IMR-90 (cell line): ENCODE results near the gene RTN1. TPM values are rescaled to one million over a fixed set of nuclear protein-coding genes. Genes with fewer than 3 reads are reported as not detected.

Experiments
- ATAC-seq: fragments of 200-7000 bp; cut with Tn5 transposase; 2 replicates; pipeline ENCODE4 v1.9.1; 2020; ENCODE audit warnings: low read depth, mild to moderate bottlenecking, moderate library complexity
- BruUV-seq: library from RNA; stranded (reverse); fragments of 400-500 nt; replicated peaks from 2 replicates; lab custom pipeline; 2021; lab: Mats Ljungman, UMichigan
- CTCF ChIA-PET: fragments of 300-600 bp; formaldehyde crosslinking; extraction: SDS; loops from one replicate; lab custom pipeline; 2021; ENCODE audit warnings: antibody characterized with exemption; lab: Yijun Ruan, JAX
- POLR2A ChIA-PET: fragments of 300-600 bp; sonication (Branson Sonifier 250); formaldehyde crosslinking; loops from one replicate; lab custom pipeline; 2022; ENCODE audit warnings: antibody characterized with exemption; ENCODE audit not compliant: unreplicated experiment; lab: Charles Lee
- DNase-seq: peaks from one replicate; pipeline ENCODE4 v3.0.0; 2013
- H2AFZ ChIP-seq: replicated peaks from 2 replicates; pipeline ENCODE3; 2013; ENCODE audit warnings: low read length, mild to moderate bottlenecking; ENCODE audit not compliant: poor library complexity
- H2AK5ac ChIP-seq: 2 replicates; pipeline ENCODE4 v1.6.1; 2013; ENCODE audit warnings: low read depth, low read length, inconsistent platforms
- H2AK9ac ChIP-seq: replicated peaks from 2 replicates; pipeline ENCODE3; 2013; ENCODE audit warnings: mild to moderate bottlenecking, low read depth, low read length, moderate library complexity; ENCODE audit not compliant: poor library complexity
- H2BK120ac ChIP-seq: 2 replicates; pipeline ENCODE4 v1.6.1; 2013; ENCODE audit warnings: low read depth, low read length, inconsistent platforms
- H2BK15ac ChIP-seq: 3 replicates; pipeline ENCODE4 v1.6.1; 2013; ENCODE audit warnings: low read depth, low read length, inconsistent platforms
- H2BK20ac ChIP-seq: 2 replicates; pipeline ENCODE4 v1.6.1; 2013; ENCODE audit warnings: low read depth, mild to moderate bottlenecking, inconsistent platforms, low read length, moderate library complexity
- H2BK5ac ChIP-seq: 2 replicates; pipeline ENCODE4 v1.6.1; 2013; ENCODE audit warnings: mild to moderate bottlenecking, low read depth, low read length, inconsistent platforms; ENCODE audit not compliant: poor library complexity, severe bottlenecking
- H3K14ac ChIP-seq: replicated peaks from 2 replicates; pipeline ENCODE4 v1.6.1; 2013; ENCODE audit warnings: low read depth, low read length, inconsistent platforms
- H3K18ac ChIP-seq: 2 replicates; pipeline ENCODE4 v1.6.1; 2013; ENCODE audit warnings: low read depth, low read length, control low read depth
- H3K23ac ChIP-seq: 2 replicates; pipeline ENCODE4 v1.6.1; 2013; ENCODE audit warnings: low read depth, low read length, inconsistent platforms
- H3K27ac ChIP-seq: 2 replicates; pipeline ENCODE4 v1.5.1; 2013; ENCODE audit warnings: mild to moderate bottlenecking, control low read depth, low read length; ENCODE audit not compliant: insufficient read depth
- H3K27me3 ChIP-seq: 2 replicates; pipeline ENCODE4 v1.6.1; 2013; ENCODE audit warnings: low read length; ENCODE audit not compliant: control insufficient read depth, insufficient read depth
- H3K36me3 ChIP-seq: 2 replicates; pipeline ENCODE4 v1.6.1; 2013; ENCODE audit warnings: low read length, mixed read lengths; ENCODE audit not compliant: control insufficient read depth, insufficient read depth
- H3K4ac ChIP-seq: 2 replicates; pipeline ENCODE4 v1.6.1; 2013; ENCODE audit warnings: low read depth, low read length, inconsistent platforms
- H3K4me1 ChIP-seq: 2 replicates; pipeline ENCODE4 v1.6.1; 2013; ENCODE audit warnings: low read length, mixed read lengths; ENCODE audit not compliant: control insufficient read depth, insufficient read depth
- H3K4me2 ChIP-seq: 2 replicates; pipeline ENCODE4 v1.6.1; 2013; ENCODE audit warnings: low read depth, mild to moderate bottlenecking, control low read depth, low read length, moderate library complexity
- H3K4me3 ChIP-seq: 2 replicates; pipeline ENCODE4 v1.5.1; 2013; ENCODE audit warnings: low read depth, mild to moderate bottlenecking, control low read depth, low read length, moderate library complexity; ENCODE audit not compliant: insufficient read depth
- H3K56ac ChIP-seq: 2 replicates; pipeline ENCODE4 v1.6.1; 2013; ENCODE audit warnings: low read length, inconsistent platforms; ENCODE audit not compliant: insufficient read depth; ENCODE audit errors: extremely low read depth
- H3K79me1 ChIP-seq, 2 experiments: 2 replicates each; pipeline ENCODE4 v1.6.1; 2013; ENCODE audit warnings: low read length in 2 of 2, inconsistent platforms in 1 of 2, low read depth in 1 of 2
- H3K9ac ChIP-seq: 2 replicates; pipeline ENCODE4 v1.6.1; 2013; ENCODE audit warnings: low read depth, low read length, control low read depth
- H3K9me1 ChIP-seq: 2 replicates; pipeline ENCODE4 v1.6.1; 2013; ENCODE audit warnings: low read length, inconsistent platforms; ENCODE audit not compliant: insufficient read depth
- H3K9me3 ChIP-seq: 2 replicates; pipeline ENCODE4 v1.6.1; 2013; ENCODE audit warnings: low read length; ENCODE audit not compliant: control insufficient read depth, insufficient read depth
- H4K20me1 ChIP-seq: 2 replicates; pipeline ENCODE4 v1.6.1; 2013; ENCODE audit warnings: low read length, inconsistent platforms; ENCODE audit not compliant: insufficient read depth
- H4K5ac ChIP-seq: 2 replicates; pipeline ENCODE4 v1.6.1; 2013; ENCODE audit warnings: mild to moderate bottlenecking, low read depth, low read length, control low read depth
- H4K8ac ChIP-seq, 2 experiments: 2 replicates each; pipeline ENCODE4 v1.6.1; 2013; ENCODE audit warnings: low read depth in 2 of 2, low read length in 2 of 2, control low read depth in 1 of 2, inconsistent platforms in 1 of 2
- H4K91ac ChIP-seq: 2 replicates; pipeline ENCODE4 v1.6.1; 2013; ENCODE audit warnings: low read depth, low read length, inconsistent platforms; ENCODE audit not compliant: insufficient read depth
- RFX5 ChIP-seq: IDR thresholded peaks from 2 replicates; pipeline ENCODE4 v1.8.0; 2012; ENCODE audit warnings: low read depth, mild to moderate bottlenecking, low read length, moderate library complexity
- WGBS, 2 experiments: methylation state at CpG; one replicate each; pipeline versions ENCODE4 v1.1.5 to v1.1.7; 2013; ENCODE audit warnings: missing lambda C conversion rate in 2 of 2; ENCODE audit not compliant: insufficient read length in 1 of 2; ENCODE audit errors: extremely low coverage in 2 of 2; 5-methylcytosine and 5-hydroxymethylcytosine counted together
- dilution Hi-C: fragments of 300-500 bp; cut with HindIII; formaldehyde crosslinking; loops from one replicate; pipeline ENCODE4 v1.14.3; 2018; ENCODE audit warnings: low sequenced_read_pairs; ENCODE audit not compliant: unreplicated experiment
- in situ Hi-C: fragments of 300-500 bp; cut with MboI; formaldehyde crosslinking; loops from 3 replicates; pipeline ENCODE4 v1.14.3; 2019; ENCODE audit warnings: low sequenced_read_pairs, inconsistent platforms, mixed read lengths
- intact Hi-C: fragments of 100-400 bp; cut with micrococcal nuclease; formaldehyde crosslinking; loops from 2 replicates; pipeline ENCODE4 v1.10.0; 2022
- polyA plus RNA-seq, 3 experiments: library from polyadenylated mRNA; depleted of rRNA; stranded (reverse); fragments of >200 nt; gene quantifications; 2 replicates each; pipeline ENCODE4 v1.2.3, GENCODE V29; 2012; ENCODE audit warnings: low replicate concordance in 1 of 3
- total RNA-seq: library from RNA; depleted of rRNA; stranded (reverse); fragments of >200 nt; gene quantifications from 2 replicates; pipeline ENCODE4 v1.2.3, GENCODE V29; 2012

The RTN1 gene
- total and polyA plus RNA-seq, 2 of the 4 experiments (the other 2 are of a cell fraction): 0.18 to 0.46 TPM

- Histone ChIP-seq H2BK5ac (no peak overlapping the region), H3K56ac (no peak overlapping the region), H3K4ac (no peak overlapping the region), H3K18ac (no peak overlapping the region), H3K27me3 (no peaks in the 10 kb centered on the region), H4K91ac (no peak overlapping the region), H2AK9ac (no peak overlapping the region), H3K9ac (no peak overlapping the region), H4K5ac (no peak overlapping the region), H4K8ac (no peak overlapping the region), H3K14ac (no peak overlapping the region), H3K79me1 (no peaks in the 10 kb centered on the region), H3K9me1 (no peaks in the 10 kb centered on the region), H3K27ac (no peak overlapping the region), H2AK5ac (no peak overlapping the region), H3K9me3 (no peaks in the 10 kb centered on the region), H2BK20ac (no peak overlapping the region), H3K4me1 (no peaks in the 10 kb centered on the region), H4K20me1 (no peaks in the 10 kb centered on the region), H3K36me3 (no peaks in the 10 kb centered on the region), H2BK120ac (no peak overlapping the region), H2AFZ (no peak overlapping the region), H3K4me2 (no peak overlapping the region), H3K4me3 (no peak overlapping the region), H3K23ac (no peak overlapping the region), H2BK15ac (no peak overlapping the region)
- in situ Hi-C loops (no loop called here), dilution Hi-C loops (no loop called here), intact Hi-C loops (loop anchor here (5.0 kb wide), 1 partner anchor 212 kb away; no protein-coding TSS in a partner anchor)
- no TSS peak for BruUV-seq
- ChIA-PET POLR2A (no interaction called here), CTCF (interaction anchor here (0.6 kb wide), 1 partner anchor 43 kb away, joined by 6 read pairs; no protein-coding TSS in a partner anchor)
- ATAC-seq (no peak), DNase-seq (no peak)
- no peak for TF ChIP-seq RFX5
- no CpG with 5 or more reads among the region's 2 CpGs for WGBS, 2 experiments
Observed at GRCh38 chr14:59705245-59705644, 165.3 kb downstream of the RTN1 start.
